ENCODE data around the gene HPGD.

- TF ChIP-seq CTCF (conservative IDR thresholded peaks at IDR 0.05; ENCODE audit: low read depth, low read length) (no peak), EZH2 (IDR thresholded peaks at IDR 0.05; ENCODE audit: borderline replicate concordance, low read depth, low read length, poor library complexity, severe bottlenecking) (no peak)
Measured at GRCh38 chr4:174538876-174539250, 16.6 kb upstream of the HPGD start.
